Measurements from ENCODE around the gene EIF4G1.

EIF4G1 gene

DNA sequence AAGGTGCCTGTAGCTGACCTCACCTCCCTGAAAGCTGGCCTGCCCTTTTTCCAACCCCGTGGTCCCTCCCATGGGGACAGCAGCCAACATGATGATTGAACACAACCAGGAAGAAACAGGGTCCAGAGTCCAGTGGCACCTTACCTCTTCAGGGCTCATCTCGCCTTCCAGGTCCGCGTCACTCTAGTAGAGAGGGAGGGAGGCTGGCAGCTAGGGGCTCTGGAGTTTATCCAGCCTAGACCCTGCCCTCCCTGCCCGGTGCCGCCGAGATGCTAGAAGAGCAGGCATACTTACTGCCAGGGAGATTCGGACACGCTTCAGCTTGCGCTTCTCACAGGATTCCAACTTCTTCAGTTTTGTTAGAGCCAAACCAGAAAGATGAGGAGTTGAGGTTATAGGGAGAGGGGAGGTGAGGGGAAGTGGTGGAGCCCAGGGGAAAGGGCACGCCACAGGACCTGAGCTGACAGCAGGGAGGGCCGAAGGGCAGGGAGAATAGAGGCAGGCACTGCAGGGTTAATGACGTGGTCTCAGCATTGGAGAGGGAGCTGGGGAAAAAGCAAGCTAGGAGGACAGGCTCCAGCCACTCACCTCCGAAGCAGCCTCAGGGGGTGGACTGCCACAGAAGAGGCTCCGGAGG lies 37.9 kb downstream of the EIF4G1 start:
- H3K79me2 ChIP-seq (ENCODE audit: insufficient read depth, low read length), result no peaks in the 10 kb centered on the region
- H3K4me1 ChIP-seq (ENCODE audit: insufficient read depth, low read length), result no peaks in the 10 kb centered on the region
- ATAC-seq (ENCODE audit: insufficient read depth, low read depth) (no peak), DNase-seq (no peak)
- peaks cover 14% of the 10 kb centered on the region for H3K36me3 ChIP-seq (ENCODE audit: insufficient read depth, low read length)
- H3K9me3 ChIP-seq (ENCODE audit: insufficient read depth, low read length, severe bottlenecking), result no peaks in the 10 kb centered on the region
- no peak overlapping the region for H3K4me2 ChIP-seq (ENCODE audit: insufficient read depth, low read length)
- no peak overlapping the region for H3K4me3 ChIP-seq (ENCODE audit: low read depth in 1 of 2, low read length in 2 of 2)
- H3K27ac ChIP-seq (ENCODE audit: low read length), result no peak overlapping the region
- no peaks in the 10 kb centered on the region for H3K27me3 ChIP-seq (ENCODE audit: insufficient read depth, low read length, poor library complexity)
- no peak for TF ChIP-seq EZH2 (IDR thresholded peaks at IDR 0.05; ENCODE audit: borderline replicate concordance, low read depth, low read length, severe bottlenecking)
- TF ChIP-seq, protein P1, sequence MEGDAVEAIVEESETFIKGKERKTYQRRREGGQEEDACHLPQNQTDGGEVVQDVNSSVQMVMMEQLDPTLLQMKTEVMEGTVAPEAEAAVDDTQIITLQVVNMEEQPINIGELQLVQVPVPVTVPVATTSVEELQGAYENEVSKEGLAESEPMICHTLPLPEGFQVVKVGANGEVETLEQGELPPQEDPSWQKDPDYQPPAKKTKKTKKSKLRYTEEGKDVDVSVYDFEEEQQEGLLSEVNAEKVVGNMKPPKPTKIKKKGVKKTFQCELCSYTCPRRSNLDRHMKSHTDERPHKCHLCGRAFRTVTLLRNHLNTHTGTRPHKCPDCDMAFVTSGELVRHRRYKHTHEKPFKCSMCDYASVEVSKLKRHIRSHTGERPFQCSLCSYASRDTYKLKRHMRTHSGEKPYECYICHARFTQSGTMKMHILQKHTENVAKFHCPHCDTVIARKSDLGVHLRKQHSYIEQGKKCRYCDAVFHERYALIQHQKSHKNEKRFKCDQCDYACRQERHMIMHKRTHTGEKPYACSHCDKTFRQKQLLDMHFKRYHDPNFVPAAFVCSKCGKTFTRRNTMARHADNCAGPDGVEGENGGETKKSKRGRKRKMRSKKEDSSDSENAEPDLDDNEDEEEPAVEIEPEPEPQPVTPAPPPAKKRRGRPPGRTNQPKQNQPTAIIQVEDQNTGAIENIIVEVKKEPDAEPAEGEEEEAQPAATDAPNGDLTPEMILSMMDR (IDR thresholded peaks at IDR 0.05; ENCODE audit: borderline replicate concordance, extremely low read depth, low read length, poor library complexity, severe bottlenecking), result no peak
- peaks cover 8% of the 10 kb centered on the region; the same call in 1 of the 2 replicates for H4K20me1 ChIP-seq (ENCODE audit: insufficient read depth, low read length)
- no peak overlapping the region for H2AFZ ChIP-seq (ENCODE audit: low read depth, low read length)
- no peak overlapping the region for H3K9ac ChIP-seq (ENCODE audit: low read depth, low read length)

DNA sequence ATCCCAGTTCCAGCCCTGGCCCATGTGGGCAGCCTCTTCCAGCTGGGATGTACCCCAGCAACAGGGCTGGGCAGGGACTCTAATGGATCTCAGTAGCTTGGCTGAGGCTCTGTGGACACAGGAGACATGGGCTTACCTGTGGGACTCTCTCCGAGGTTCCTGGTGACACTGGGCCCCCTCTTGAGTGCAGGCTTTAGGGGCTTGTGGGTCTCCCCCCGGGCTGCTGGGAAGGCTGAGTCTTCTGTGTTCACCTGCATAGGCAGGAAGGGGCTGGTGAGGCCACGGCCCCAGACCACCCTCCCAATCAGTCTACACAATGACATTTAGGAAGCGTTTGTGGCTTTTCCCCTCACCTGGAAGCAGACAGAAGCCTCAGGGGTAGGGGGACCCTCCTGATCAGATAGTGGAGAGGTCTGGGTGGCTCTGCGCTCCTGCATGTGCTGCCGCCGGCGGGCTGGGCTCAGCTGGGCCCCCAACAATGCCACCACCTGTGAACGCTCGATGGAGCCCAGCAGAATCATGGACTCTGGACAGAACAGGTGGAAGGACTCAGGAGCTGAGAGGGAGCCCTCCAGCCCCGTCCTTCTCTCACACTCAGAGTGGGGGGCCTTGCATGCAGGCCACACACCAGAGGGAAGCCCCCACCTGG lies 38.6 kb downstream of the EIF4G1 start:
- TF ChIP-seq, protein P1 (IDR thresholded peaks at IDR 0.05; ENCODE audit: borderline replicate concordance, extremely low read depth, low read length, poor library complexity, severe bottlenecking), result no peak
- no peak for TF ChIP-seq EZH2 (IDR thresholded peaks at IDR 0.05; ENCODE audit: borderline replicate concordance, low read depth, low read length, severe bottlenecking)
- Histone ChIP-seq H3K27ac (ENCODE audit: low read length) (no peak overlapping the region), H3K27me3 (ENCODE audit: insufficient read depth, low read length, poor library complexity) (no peaks in the 10 kb centered on the region), H3K4me3 (ENCODE audit: low read depth in 1 of 2, low read length in 2 of 2) (no peak overlapping the region), H3K36me3 (ENCODE audit: insufficient read depth, low read length) (peaks cover 14% of the 10 kb centered on the region), H3K4me1 (ENCODE audit: insufficient read depth, low read length) (no peaks in the 10 kb centered on the region), H3K4me2 (ENCODE audit: insufficient read depth, low read length) (no peak overlapping the region), H3K79me2 (ENCODE audit: insufficient read depth, low read length) (no peaks in the 10 kb centered on the region), H4K20me1 (ENCODE audit: insufficient read depth, low read length) (peaks cover 8% of the 10 kb centered on the region; the same call in 1 of the 2 replicates), H3K9me3 (ENCODE audit: insufficient read depth, low read length, severe bottlenecking) (no peaks in the 10 kb centered on the region), H2AFZ (ENCODE audit: low read depth, low read length) (no peak overlapping the region), H3K9ac (ENCODE audit: low read depth, low read length) (no peak overlapping the region)
- ATAC-seq (ENCODE audit: insufficient read depth, low read depth) (no peak), DNase-seq (no peak)

DNA sequence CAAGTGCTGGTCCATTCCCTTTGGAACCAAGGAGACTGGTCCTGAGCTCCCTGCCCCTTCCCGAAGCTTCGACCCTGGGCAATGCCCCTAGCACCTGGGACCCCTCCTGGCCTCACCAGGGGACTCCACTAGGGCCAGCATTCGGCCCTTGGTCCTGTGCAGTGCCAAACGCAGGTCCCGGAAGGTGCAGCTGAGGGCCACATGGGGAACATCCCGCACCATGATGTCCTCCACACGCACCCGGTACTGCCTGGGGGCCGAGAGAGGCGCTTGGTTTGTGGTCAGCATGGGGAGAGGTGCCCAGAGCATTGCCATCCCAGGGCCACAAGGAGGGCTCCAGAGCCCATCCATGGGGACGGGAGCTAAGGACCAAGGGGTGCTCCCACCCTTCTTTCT lies 39.1 kb downstream of the EIF4G1 start:
- no peaks in the 10 kb centered on the region for H3K79me2 ChIP-seq (ENCODE audit: insufficient read depth, low read length)
- no peaks in the 10 kb centered on the region for H3K9me3 ChIP-seq (ENCODE audit: insufficient read depth, low read length, severe bottlenecking)
- H3K4me1 ChIP-seq (ENCODE audit: insufficient read depth, low read length), result no peaks in the 10 kb centered on the region
- no peak overlapping the region for H2AFZ ChIP-seq (ENCODE audit: low read depth, low read length)
- no peak overlapping the region for H3K4me2 ChIP-seq (ENCODE audit: insufficient read depth, low read length)
- H3K27ac ChIP-seq (ENCODE audit: low read length), result no peak overlapping the region
- TF ChIP-seq EZH2 (IDR thresholded peaks at IDR 0.05; ENCODE audit: borderline replicate concordance, low read depth, low read length, severe bottlenecking), result no peak
- TF ChIP-seq, protein P1 (IDR thresholded peaks at IDR 0.05; ENCODE audit: borderline replicate concordance, extremely low read depth, low read length, poor library complexity, severe bottlenecking), result no peak
- H4K20me1 ChIP-seq (ENCODE audit: insufficient read depth, low read length), result peaks cover 14% of the 10 kb centered on the region; the same call in 1 of the 2 replicates
- no peaks in the 10 kb centered on the region for H3K27me3 ChIP-seq (ENCODE audit: insufficient read depth, low read length, poor library complexity)
- no peak overlapping the region for H3K9ac ChIP-seq (ENCODE audit: low read depth, low read length)
- peaks cover 14% of the 10 kb centered on the region for H3K36me3 ChIP-seq (ENCODE audit: insufficient read depth, low read length)
- DNase-seq (no peak), ATAC-seq (ENCODE audit: insufficient read depth, low read depth) (no peak)
- H3K4me3 ChIP-seq (ENCODE audit: low read depth in 1 of 2, low read length in 2 of 2), result no peak overlapping the region

Measured in DND-41 (cell line).